H1 (cell line): ENCODE results near the gene NLN. TPM values are rescaled to one million over a fixed set of nuclear protein-coding genes. Genes with fewer than 3 reads are reported as not detected.

Experiments
- CTCF ChIA-PET: fragments of 300-600 bp; sonication (Branson Sonifier 250); formaldehyde crosslinking; loops from one replicate; lab custom pipeline; 2021; ENCODE audit not compliant: partially characterized antibody; lab: Charles Lee
- POLR2A ChIA-PET: fragments of 300-600 bp; sonication (Branson Sonifier 250); formaldehyde crosslinking; loops from one replicate; lab custom pipeline; 2021; ENCODE audit warnings: inconsistent platforms; ENCODE audit not compliant: partially characterized antibody; lab: Charles Lee
- DNase-seq, 2 experiments: peaks; one replicate each; pipeline versions ENCODE4 v3.0.0 to v3.0.0-alpha.2; 2010 to 2022; ENCODE audit warnings: low spot score in 2 of 2, low read depth in 1 of 2, mixed read lengths in 1 of 2
- FAIRE-seq: peaks from 2 replicates; lab custom pipeline; 2011; peaks lifted over from hg19 to GRCh38; lab: Jason Lieb, UNC
- H2AFZ ChIP-seq: 2 replicates; pipeline ENCODE4 v1.8.1; 2012; ENCODE audit warnings: low read length, inconsistent platforms
- H2AK5ac ChIP-seq: 2 replicates; pipeline ENCODE4 v1.6.1; 2013; ENCODE audit warnings: low read depth, low read length
- H2BK120ac ChIP-seq: replicated peaks from 2 replicates; pipeline ENCODE3; 2013; ENCODE audit warnings: low read depth, low read length, inconsistent platforms
- H2BK12ac ChIP-seq: 2 replicates; pipeline ENCODE4 v1.6.1; 2013; ENCODE audit warnings: low read depth, low read length
- H2BK15ac ChIP-seq: 2 replicates; pipeline ENCODE4 v1.6.1; 2013; ENCODE audit warnings: low read length
- H2BK20ac ChIP-seq: 2 replicates; pipeline ENCODE4 v1.6.1; 2013; ENCODE audit warnings: low read length
- H2BK5ac ChIP-seq: 2 replicates; pipeline ENCODE4 v1.6.1; 2013; ENCODE audit warnings: low read depth, low read length
- H3K14ac ChIP-seq: 2 replicates; pipeline ENCODE4 v1.6.1; 2013; ENCODE audit warnings: inconsistent platforms; ENCODE audit not compliant: insufficient read length
- H3K18ac ChIP-seq: 2 replicates; pipeline ENCODE4 v1.6.1; 2013; ENCODE audit warnings: low read length; ENCODE audit errors: extremely low read depth
- H3K23ac ChIP-seq: 2 replicates; pipeline ENCODE4 v1.6.1; 2013; ENCODE audit warnings: inconsistent platforms; ENCODE audit not compliant: insufficient read length
- H3K23me2 ChIP-seq: 2 replicates; pipeline ENCODE4 v1.6.1; 2013; ENCODE audit warnings: low read depth, low read length
- H3K27ac ChIP-seq: 2 replicates; pipeline ENCODE4 v1.6.1; 2011; ENCODE audit warnings: low read depth, low read length, inconsistent platforms
- H3K27me3 ChIP-seq, 4 experiments: replicated peaks in 1 of 4; 1 replicate in 1 of 4; 2 replicates in 3 of 4; pipeline versions ENCODE4 v1.6.1 to v1.8.1; 2011 to 2013; ENCODE audit warnings: low read length in 3 of 4, mild to moderate bottlenecking in 3 of 4, inconsistent platforms in 2 of 4, mixed read lengths in 2 of 4, moderate library complexity in 1 of 4; ENCODE audit not compliant: control insufficient read depth in 3 of 4, insufficient read depth in 3 of 4; ENCODE audit errors: extremely low read depth in 1 of 4
- H3K36me3 ChIP-seq, 4 experiments: 2 replicates each; pipeline versions ENCODE4 v1.6.1 to v1.8.1; 2011 to 2013; ENCODE audit warnings: mild to moderate bottlenecking in 4 of 4, low read length in 3 of 4, moderate library complexity in 2 of 4, control low read depth in 1 of 4, inconsistent platforms in 1 of 4; ENCODE audit not compliant: insufficient read depth in 4 of 4, control insufficient read depth in 2 of 4
- H3K4ac ChIP-seq: replicated peaks from 2 replicates; pipeline ENCODE3; 2013; ENCODE audit warnings: low read length, low read depth, mixed read lengths, inconsistent platforms; ENCODE audit not compliant: insufficient read length
- H3K4me1 ChIP-seq, 4 experiments: replicated peaks in 1 of 4; 1 replicate in 1 of 4; 2 replicates in 3 of 4; pipeline versions ENCODE4 v1.6.1 to v1.8.1; 2011 to 2013; ENCODE audit warnings: low read length in 3 of 4, inconsistent platforms in 2 of 4, mixed read lengths in 1 of 4; ENCODE audit not compliant: insufficient read depth in 4 of 4, control insufficient read depth in 3 of 4
- H3K4me2 ChIP-seq, 2 experiments: 2 replicates each; pipeline versions ENCODE4 v1.6.1 to v1.8.1; 2011 to 2013; ENCODE audit warnings: low read depth in 2 of 2, low read length in 2 of 2, control low read depth in 1 of 2, inconsistent platforms in 1 of 2, mild to moderate bottlenecking in 1 of 2; ENCODE audit not compliant: insufficient read depth in 1 of 2
- H3K4me3 ChIP-seq, 4 experiments: fragments of 200-600, 300-600 bp in 1 of 4; sonication (generic), shearing (Covaris generic), sonication (Bioruptor Twin) in 1 of 4; 2 replicates each; pipeline versions ENCODE4 v1.5.1 to v1.8.1; 2011 to 2016; ENCODE audit warnings: low read length in 4 of 4, low read depth in 3 of 4, control low read depth in 2 of 4, inconsistent platforms in 2 of 4, mild to moderate bottlenecking in 2 of 4, mixed read lengths in 1 of 4, moderate library complexity in 1 of 4; ENCODE audit not compliant: insufficient read depth in 2 of 4; ENCODE audit errors: extremely low read depth in 1 of 4
- H3K56ac ChIP-seq: replicated peaks from 2 replicates; pipeline ENCODE3; 2013; ENCODE audit warnings: low read depth, mild to moderate bottlenecking, mixed read lengths, low read length, inconsistent platforms; ENCODE audit not compliant: insufficient read length
- H3K79me1 ChIP-seq: 2 replicates; pipeline ENCODE4 v1.6.1; 2013; ENCODE audit warnings: low read depth, low read length, control low read depth
- H3K79me2 ChIP-seq, 2 experiments: 2 replicates each; pipeline versions ENCODE4 v1.6.1 to v1.8.1; 2012 to 2013; ENCODE audit warnings: low read length in 2 of 2, mild to moderate bottlenecking in 2 of 2, inconsistent platforms in 1 of 2; ENCODE audit not compliant: insufficient read depth in 2 of 2, control insufficient read depth in 1 of 2
- H3K9ac ChIP-seq, 4 experiments: replicated peaks in 1 of 4; 1 replicate in 1 of 4; 2 replicates in 3 of 4; pipeline versions ENCODE4 v1.6.1 to v1.8.1; 2011 to 2013; ENCODE audit warnings: low read depth in 3 of 4, low read length in 3 of 4, control low read depth in 2 of 4, mild to moderate bottlenecking in 2 of 4, moderate library complexity in 2 of 4, inconsistent platforms in 1 of 4; ENCODE audit errors: extremely low read depth in 1 of 4
- H3K9me3 ChIP-seq, 2 experiments: 2 replicates each; pipeline versions ENCODE4 v1.6.1 to v1.8.1; 2012 to 2013; ENCODE audit warnings: mild to moderate bottlenecking in 2 of 2, moderate library complexity in 2 of 2, control low read depth in 1 of 2, inconsistent platforms in 1 of 2, low read depth in 1 of 2, low read length in 1 of 2, mixed read lengths in 1 of 2; ENCODE audit not compliant: insufficient read depth in 2 of 2
- H4K20me1 ChIP-seq, 2 experiments: replicated peaks in 1 of 2; 2 replicates each; pipeline versions ENCODE3 to v1.8.1; 2011 to 2013; ENCODE audit warnings: inconsistent platforms in 2 of 2, low read length in 2 of 2, mild to moderate bottlenecking in 1 of 2; ENCODE audit not compliant: insufficient read depth in 2 of 2, control insufficient read depth in 1 of 2
- H4K5ac ChIP-seq: 2 replicates; pipeline ENCODE4 v1.6.1; 2013; ENCODE audit warnings: low read length, low read depth, mixed read lengths, inconsistent platforms; ENCODE audit not compliant: insufficient read length
- H4K8ac ChIP-seq: 2 replicates; pipeline ENCODE4 v1.8.0; 2013; ENCODE audit warnings: mild to moderate bottlenecking, moderate library complexity, low read length, inconsistent platforms; ENCODE audit not compliant: insufficient read depth; ENCODE audit errors: extremely low read depth
- H4K91ac ChIP-seq: replicated peaks from 2 replicates; pipeline ENCODE3; 2013; ENCODE audit warnings: low read length, mixed read lengths, inconsistent platforms; ENCODE audit not compliant: insufficient read length
- CBX8 ChIP-seq: fragments of 300-800, 300-1000 bp; sonication (generic); IDR thresholded peaks from 2 replicates; pipeline ENCODE4 v1.7.1; 2016; ENCODE audit warnings: low read depth, low read length, borderline replicate concordance
- CTCF ChIP-seq, 3 experiments: IDR thresholded peaks; 1 replicate in 2 of 3; 2 replicates in 1 of 3; pipeline versions ENCODE4 v1.5.1 to v1.6.1; 2011; ENCODE audit warnings: low read length in 3 of 3, mild to moderate bottlenecking in 3 of 3, inconsistent platforms in 2 of 3, low read depth in 1 of 3, moderate library complexity in 1 of 3; ENCODE audit not compliant: insufficient read depth in 1 of 3; ENCODE audit errors: control extremely low read depth in 1 of 3
- E2F6 ChIP-seq: IDR thresholded peaks from 2 replicates; pipeline ENCODE4 v1.6.1; 2012; ENCODE audit warnings: inconsistent platforms
- EGR1 ChIP-seq: IDR thresholded peaks from 2 replicates; pipeline ENCODE4 v1.6.1; 2011; ENCODE audit warnings: low read depth, low read length, borderline replicate concordance
- HDAC2 ChIP-seq, 2 experiments: fragments of 300-600 bp in 1 of 2; sonication (generic) in 1 of 2; IDR thresholded peaks; 2 replicates each; pipeline ENCODE4 v1.6.1; 2011 to 2012; ENCODE audit warnings: low read depth in 2 of 2, low read length in 2 of 2, mild to moderate bottlenecking in 2 of 2, moderate library complexity in 2 of 2, borderline replicate concordance in 1 of 2, inconsistent platforms in 1 of 2
- MAFK ChIP-seq: IDR thresholded peaks from 2 replicates; pipeline ENCODE4 v1.6.1; 2012; ENCODE audit warnings: low read depth, mild to moderate bottlenecking, improper control_type of control experiment, low read length
- POLR2A ChIP-seq, 2 experiments: IDR thresholded peaks; 1 replicate in 1 of 2; 2 replicates in 1 of 2; pipeline ENCODE4 v1.6.1; 2011; ENCODE audit warnings: low read depth in 2 of 2, low read length in 2 of 2, mild to moderate bottlenecking in 2 of 2; ENCODE audit errors: control extremely low read depth in 1 of 2
- POU5F1 ChIP-seq: IDR thresholded peaks from 2 replicates; pipeline ENCODE4 v1.6.1; 2011; ENCODE audit warnings: low read depth, mild to moderate bottlenecking, low read length, moderate library complexity
- RAD21 ChIP-seq, 2 experiments: IDR thresholded peaks in 1 of 2; conservative IDR thresholded peaks in 1 of 2; 2 replicates each; pipeline ENCODE4 v1.6.1; 2011; ENCODE audit warnings: low read depth in 2 of 2, low read length in 2 of 2, improper control_type of control experiment in 1 of 2, inconsistent platforms in 1 of 2, mild to moderate bottlenecking in 1 of 2, moderate library complexity in 1 of 2
- SIX5 ChIP-seq: IDR thresholded peaks from 2 replicates; pipeline ENCODE4 v1.6.1; 2011; ENCODE audit warnings: mild to moderate bottlenecking, low read depth, low read length
- WGBS, 2 experiments: shearing (Covaris generic) in 1 of 2; methylation state at CpG; one replicate each; pipeline versions ENCODE4 v1.1.6 to v1.1.7; 2013 to 2015; ENCODE audit warnings: low lambda C conversion rate in 2 of 2, mixed read lengths in 2 of 2, inconsistent platforms in 1 of 2, low coverage in 1 of 2, missing lambda C conversion rate in 1 of 2; ENCODE audit not compliant: insufficient replicate concordance in 2 of 2, insufficient coverage in 1 of 2, insufficient read length in 1 of 2; ENCODE audit errors: extremely low coverage in 1 of 2, missing lambda C conversion rate in 1 of 2; 5-methylcytosine and 5-hydroxymethylcytosine counted together
- polyA plus RNA-seq, 7 experiments: library from polyadenylated mRNA; depleted of rRNA in 3 of 7; stranded (reverse) in 5 of 7; unstranded in 2 of 7; fragments of >200 nt in 5 of 7; fragments of 200-250 nt in 2 of 7; gene quantifications; 1 replicate in 5 of 7; 2 replicates in 1 of 7; 4 replicates in 1 of 7; pipeline versions ENCODE4 v1.2.1 to v1.2.3, GENCODE V29; 2011 to 2013; ENCODE audit warnings: missing spikeins in 2 of 7, mixed read lengths in 2 of 7
- total RNA-seq: library from RNA; stranded (reverse); fragmentation: NEBNext Ultra II Directional; extraction: Animal tissue kit (Norgen Biotek cat#: 25700); gene quantifications from 2 replicates; pipeline ENCODE4 v1.2.1, GENCODE V29; 2021

NLN gene
- total and polyA plus RNA-seq, 2 of the 8 experiments (the other 6 are each of a cell fraction or from before 2014, with no cell fraction given) = 46.7 to 192 TPM

- H2AK5ac ChIP-seq = no peak overlapping the region
- H4K91ac ChIP-seq = no peak overlapping the region
- no peak overlapping the region for H3K9ac ChIP-seq
- no peaks in the 10 kb centered on the region for H3K9me3 ChIP-seq
- no peak overlapping the region for H2AFZ ChIP-seq
- H3K56ac ChIP-seq = no peak overlapping the region
- peaks cover 4 to 7% of the 10 kb centered on the region in 2 experiments for H4K20me1 ChIP-seq
- H3K4me3 ChIP-seq = no peak overlapping the region
- no peaks in the 10 kb centered on the region for H3K23me2 ChIP-seq
- ChIA-PET POLR2A (no interaction called here), CTCF (interaction anchor here (1.2 kb wide), 1 partner anchor 568 kb away, joined by 3 read pairs; no protein-coding TSS in a partner anchor)
- no peak overlapping the region for H2BK12ac ChIP-seq
- H3K27me3 ChIP-seq = peaks cover 0 to 1% (median 0%) of the 10 kb centered on the region in 4 experiments; a peak in 1 of 7 replicates
- H2BK5ac ChIP-seq = no peak overlapping the region
- peaks cover 16 to 96% of the 10 kb centered on the region in 2 experiments for H3K79me2 ChIP-seq
- FAIRE-seq (no peak), DNase-seq (no peak)
- H3K4ac ChIP-seq = no peak overlapping the region
- H2BK120ac ChIP-seq = no peak overlapping the region
- no peaks in the 10 kb centered on the region for H3K36me3 ChIP-seq
- H3K14ac ChIP-seq = no peak overlapping the region
- H3K4me2 ChIP-seq = no peak overlapping the region
- no peak overlapping the region for H3K23ac ChIP-seq
- 91% methylated on average over 4 of the region's 4 CpGs; no CpG with 5 or more reads in 1 of the 2 experiments for WGBS, 2 experiments
- no peak overlapping the region for H3K27ac ChIP-seq
- no peak overlapping the region for H2BK20ac ChIP-seq
- no peak overlapping the region for H3K18ac ChIP-seq
- no peak overlapping the region for H4K5ac ChIP-seq
- no peak overlapping the region for H4K8ac ChIP-seq
- 0 out of 2 replicates have a peak, but pooled peaks cover 2% of the 10 kb centered on the region for H3K79me1 ChIP-seq
- H3K4me1 ChIP-seq = no peaks in the 10 kb centered on the region
- H2BK15ac ChIP-seq = no peak overlapping the region
- TF ChIP-seq MAFK (no peak), EGR1 (no peak), SIX5 (no peak), CBX8 (no peak), CTCF (IDR thresholded peaks at IDR 0.05; ENCODE audit: control extremely low read depth in 1 of 3, insufficient read depth in 1 of 3, low read depth in 1 of 3, low read length in 3 of 3) (no peak), POU5F1 (no peak), HDAC2 (IDR thresholded peaks at IDR 0.05; ENCODE audit: borderline replicate concordance in 1 of 2, low read depth in 2 of 2, low read length in 2 of 2) (no peak), RAD21 (IDR thresholded peaks at IDR 0.05 in 1 of 2, conservative IDR thresholded peaks at IDR 0.05 in 1 of 2; ENCODE audit: low read depth in 2 of 2, low read length in 2 of 2) (no peak), E2F6 (no peak), POLR2A (IDR thresholded peaks at IDR 0.05; ENCODE audit: control extremely low read depth in 1 of 2, low read depth in 2 of 2, low read length in 2 of 2) (no peak)
These were observed 16.3 kb downstream of the NLN start for GRCh38 chr5:65738305-65738704.
